GM12878 (cell line): ENCODE measurements around the gene UBE2E2. TPM values are rescaled to one million over a fixed set of nuclear protein-coding genes. Genes with fewer than 3 reads are reported as not detected.

Experiments
- ATF3 ChIP-seq: IDR thresholded peaks from 2 replicates; pipeline ENCODE4 v1.6.1; 2011; ENCODE audit warnings: low read depth, mild to moderate bottlenecking, low read length, moderate library complexity, borderline replicate concordance; ENCODE audit errors: extremely low read depth
- ATF7 ChIP-seq: fragments of 450-650 bp; IDR thresholded peaks from 2 replicates; pipeline ENCODE4 v1.6.1; 2016; ENCODE audit warnings: low read depth, mild to moderate bottlenecking
- BCL11A ChIP-seq: IDR thresholded peaks from 2 replicates; pipeline ENCODE4 v1.6.1; 2011; ENCODE audit warnings: low read depth, low read length
- CEBPZ ChIP-seq: fragments of 150-350 bp; IDR thresholded peaks from 2 replicates; pipeline ENCODE4 v1.6.1; 2016; ENCODE audit warnings: low read depth, low read length
- CHD2 ChIP-seq: IDR thresholded peaks from 2 replicates; pipeline ENCODE4 v1.6.1; 2011; ENCODE audit warnings: low read depth, low read length, improper control_type of control experiment, borderline replicate concordance
- CREB1 ChIP-seq: IDR thresholded peaks from 2 replicates; pipeline ENCODE4 v1.6.1; 2012; ENCODE audit warnings: low read depth, mild to moderate bottlenecking, inconsistent platforms
- EED ChIP-seq: sonication (generic); IDR thresholded peaks from 2 replicates; pipeline ENCODE4 v1.6.1; 2016; ENCODE audit warnings: antibody characterized with exemption, low read depth
- ELK1 ChIP-seq: IDR thresholded peaks from 2 replicates; pipeline ENCODE4 v1.6.1; 2012; ENCODE audit warnings: low read depth, low read length, improper control_type of control experiment
- FOXK2 ChIP-seq: fragments of 450-650 bp; IDR thresholded peaks from 2 replicates; pipeline ENCODE4 v1.6.1; 2017; ENCODE audit warnings: mild to moderate bottlenecking, moderate library complexity
- HCFC1 ChIP-seq: fragments of 150-350 bp; IDR thresholded peaks from 2 replicates; pipeline ENCODE4 v1.6.1; 2014; ENCODE audit warnings: low read length
- HDAC6 ChIP-seq: fragments of 200-600 bp; sonication (generic); IDR thresholded peaks from one replicate; pipeline ENCODE4 v1.8.0; 2017; ENCODE audit warnings: antibody characterized with exemption; ENCODE audit not compliant: unreplicated experiment
- IRF4 ChIP-seq: IDR thresholded peaks from 2 replicates; pipeline ENCODE4 v1.6.1; 2011; ENCODE audit warnings: low read depth, low read length
- KDM1A ChIP-seq: fragments of 200-600 bp; sonication (generic); IDR thresholded peaks from 2 replicates; pipeline ENCODE4 v1.6.1; 2016; ENCODE audit warnings: borderline replicate concordance
- MLLT1 ChIP-seq: fragments of 450-650 bp; IDR thresholded peaks from 2 replicates; pipeline ENCODE4 v1.6.1; 2016; ENCODE audit warnings: mild to moderate bottlenecking
- NR2C1 ChIP-seq: fragments of 450-650 bp; IDR thresholded peaks from 2 replicates; pipeline ENCODE4 v1.6.1; 2017; ENCODE audit warnings: antibody characterized with exemption, mild to moderate bottlenecking, moderate library complexity
- POLR2AphosphoS2 ChIP-seq: IDR thresholded peaks from 2 replicates; pipeline ENCODE4 v1.6.1; 2011; ENCODE audit warnings: low read depth, mild to moderate bottlenecking, low read length, improper control_type of control experiment, moderate library complexity
- POLR2AphosphoS5 ChIP-seq: IDR thresholded peaks from 2 replicates; pipeline ENCODE4 v1.6.1; 2011; ENCODE audit warnings: mild to moderate bottlenecking, low read length, inconsistent platforms
- POU2F2 ChIP-seq: IDR thresholded peaks from 3 replicates; pipeline ENCODE4 v1.6.1; 2011; ENCODE audit warnings: low read depth, mild to moderate bottlenecking, low read length, borderline replicate concordance
- RAD51 ChIP-seq: fragments of 450-650 bp; IDR thresholded peaks from 2 replicates; pipeline ENCODE4 v1.6.1; 2016; ENCODE audit warnings: moderate library complexity, mild to moderate bottlenecking, inconsistent platforms
- RBBP5 ChIP-seq: fragments of 200-600 bp; sonication (generic); conservative IDR thresholded peaks from 2 replicates; pipeline ENCODE4 v1.6.1; 2016
- SIN3A ChIP-seq: IDR thresholded peaks from 2 replicates; pipeline ENCODE4 v1.6.1; 2012; ENCODE audit warnings: low read depth, low read length, improper control_type of control experiment
- SMARCA5 ChIP-seq: fragments of 450-650 bp; IDR thresholded peaks from 2 replicates; pipeline ENCODE4 v1.6.1; 2017; ENCODE audit warnings: mild to moderate bottlenecking
- SMC3 ChIP-seq: IDR thresholded peaks from 2 replicates; pipeline ENCODE4 v1.6.1; 2011; ENCODE audit warnings: low read length, improper control_type of control experiment, borderline replicate concordance
- TBL1XR1 ChIP-seq: IDR thresholded peaks from 2 replicates; pipeline ENCODE4 v1.6.1; 2012; ENCODE audit warnings: low read depth, low read length, improper control_type of control experiment
- TCF12 ChIP-seq: IDR thresholded peaks from 2 replicates; pipeline ENCODE4 v1.6.1; 2011; ENCODE audit warnings: low read depth, mild to moderate bottlenecking, low read length
- polyA plus RNA-seq, 11 experiments: library from polyadenylated mRNA; depleted of rRNA in 4 of 11; unstranded in 6 of 11; stranded (reverse) in 5 of 11; fragments of >200 nt; fragmentation: Nextera tagmentation in 4 of 11; fragmentation: Illumina TruSeq in 1 of 11; extraction: Ambion mirVana in 4 of 11; extraction: Trizol in 1 of 11; gene quantifications; 1 replicate in 1 of 11; 2 replicates in 10 of 11; pipeline versions ENCODE4 v1.2.1 to v1.2.3, GENCODE V29; 2011 to 2016; ENCODE audit warnings: inconsistent platforms in 2 of 11, missing spikeins in 2 of 11, low read depth in 1 of 11
- total RNA-seq, 4 experiments: library from RNA; depleted of rRNA in 3 of 4; stranded (reverse); fragments of >200 nt in 3 of 4; fragmentation: Illumina TruSeq in 1 of 4; extraction: Trizol in 1 of 4; gene quantifications; 2 replicates each; pipeline versions ENCODE4 v1.2.1 to v1.2.3, GENCODE V29; 2013 to 2021

The UBE2E2 gene
- total and polyA plus RNA-seq, 10 of the 15 experiments (the other 5 are each of a cell fraction or from before 2014, with no cell fraction given): 8.7 to 71.0 (median 36.4) TPM

GRCh38 chr3:23590424-23591273, 387.5 kb downstream of the UBE2E2 start (continued):
- TF ChIP-seq ATF3 (no peak), NR2C1 (no peak), SMARCA5 (peak; percentile 57; the same call in 1 of the 2 replicates), BCL11A (peak; percentile 59), RAD51 (no peak; the same call in 1 of the 2 replicates), TBL1XR1 (peak; percentile 89), FOXK2 (no peak), HCFC1 (no peak), CHD2 (0 out of 2 replicates have a peak, but pooled peaks have one; percentile 47), POU2F2 (no peak), ELK1 (no peak), TCF12 (0 out of 2 replicates have a peak, but pooled peaks have one; percentile 27), HDAC6 (no peak), CEBPZ (no peak), SMC3 (no peak; the same call in 1 of the 2 replicates), POLR2AphosphoS5 (no peak), MLLT1 (peak; percentile 39), EED (0 out of 2 replicates have a peak, but pooled peaks have one; percentile 41), ATF7 (peak; percentile 83; the same call in 1 of the 2 replicates), POLR2AphosphoS2 (no peak), CREB1 (no peak), RBBP5 (no peak), KDM1A (no peak), SIN3A (no peak), IRF4 (peak; percentile 55; the same call in 1 of the 2 replicates)
